ENCODE data around the gene LMX1B.
A peak's percentile ranks its signal among the peaks of the same experiment; 100 is the strongest.
"Not testable (repeated sequence)": the region's sequence is repeated elsewhere in the genome, so short reads cannot be mapped to it uniquely, and the experiment has no call there.

Gene LMX1B

DNA sequence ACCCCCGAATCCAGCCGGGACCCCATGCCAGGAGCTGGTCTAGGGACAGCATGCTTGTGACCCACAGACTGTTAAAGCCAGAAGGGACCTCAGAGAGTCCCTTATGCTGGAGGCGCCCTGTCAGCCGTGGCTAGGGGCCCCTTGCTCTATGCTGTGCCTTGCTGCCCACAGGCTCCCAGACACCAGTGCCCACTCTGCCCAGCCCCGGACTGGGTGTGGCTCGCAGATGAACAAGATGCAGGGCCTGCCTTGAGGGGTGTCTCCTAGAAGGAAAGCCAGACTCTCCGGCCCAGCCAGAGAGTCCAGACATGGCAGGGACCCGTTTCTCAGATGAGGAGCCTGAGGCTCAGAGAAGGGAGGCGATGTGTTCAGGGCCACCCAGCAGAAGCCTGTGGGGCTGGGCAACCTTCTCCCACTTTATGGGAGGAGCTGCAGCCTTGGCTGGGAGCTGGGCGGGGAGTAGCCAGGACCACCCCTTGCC is 85.7 kb downstream of the LMX1B start:
- no peak for DNase-seq

GRCh38 chr9:126700296-126700695 is 86.6 kb downstream of the LMX1B start:
- DNase-seq: no peak

GRCh38 chr9:126700903-126701812 is 87.4 kb downstream of the LMX1B start:
- no peak for DNase-seq

DNA sequence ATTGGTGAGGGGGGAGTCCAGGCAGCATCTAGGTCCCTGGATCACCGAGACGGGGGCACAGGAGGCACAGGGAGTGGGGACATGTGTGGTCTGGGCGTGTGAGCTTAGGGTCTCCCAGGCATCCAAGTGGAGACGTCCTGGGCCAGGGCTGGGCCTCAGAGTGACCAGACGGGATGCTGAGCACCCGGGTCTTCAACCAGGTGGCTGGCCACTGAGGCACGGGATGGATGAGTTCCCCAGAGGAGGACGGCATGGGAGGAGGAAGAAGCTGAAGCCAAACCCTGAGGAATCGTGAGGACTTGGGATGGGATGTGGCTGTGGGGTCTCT is 88.0 kb downstream of the LMX1B start:
- no peak for DNase-seq

GRCh38 chr9:126702151-126703001 is 88.6 kb downstream of the LMX1B start:
- no peak for DNase-seq

GRCh38 chr9:126703002-126703865 is 89.5 kb downstream of the LMX1B start:
- DNase-seq: no peak

GRCh38 chr9:126703866-126704156 is 90.1 kb downstream of the LMX1B start:
- no peak for DNase-seq

DNA sequence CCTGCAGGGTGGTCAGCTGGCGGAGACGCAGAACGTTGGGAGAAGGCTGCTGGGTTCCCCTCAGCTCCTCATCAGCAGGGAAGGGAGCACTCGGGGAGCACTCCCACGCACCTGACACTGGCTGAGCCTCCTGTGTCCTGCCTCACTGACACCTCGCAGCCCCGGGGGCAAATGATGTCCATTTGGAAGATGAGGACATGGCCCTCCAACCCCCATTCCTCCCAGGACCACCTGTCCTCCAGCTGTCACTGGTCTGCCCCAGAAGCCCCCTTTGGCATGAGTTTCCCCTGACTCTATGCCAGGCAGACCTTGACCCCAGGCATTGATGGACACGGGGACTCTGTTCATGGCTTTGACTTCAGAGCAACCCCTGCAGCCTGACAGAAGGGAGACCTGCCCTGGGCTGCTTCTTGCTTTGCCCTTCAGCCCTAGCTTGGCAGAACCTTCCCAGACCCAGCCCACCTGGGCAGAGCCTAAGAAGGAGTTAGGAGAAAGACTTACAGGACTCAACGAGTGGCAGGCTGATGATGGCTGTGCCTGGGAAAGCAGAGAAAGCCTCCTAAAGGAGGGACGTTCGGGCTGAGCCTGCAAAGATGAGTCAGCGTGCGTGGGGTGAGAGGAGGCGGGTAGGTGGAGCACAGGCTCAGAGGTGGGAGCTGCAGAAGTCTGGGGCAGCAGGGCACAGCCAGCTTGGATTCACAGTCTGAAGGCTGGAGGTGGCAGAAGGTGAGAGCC is 90.6 kb downstream of the LMX1B start:
- DNase-seq: no peak

DNA sequence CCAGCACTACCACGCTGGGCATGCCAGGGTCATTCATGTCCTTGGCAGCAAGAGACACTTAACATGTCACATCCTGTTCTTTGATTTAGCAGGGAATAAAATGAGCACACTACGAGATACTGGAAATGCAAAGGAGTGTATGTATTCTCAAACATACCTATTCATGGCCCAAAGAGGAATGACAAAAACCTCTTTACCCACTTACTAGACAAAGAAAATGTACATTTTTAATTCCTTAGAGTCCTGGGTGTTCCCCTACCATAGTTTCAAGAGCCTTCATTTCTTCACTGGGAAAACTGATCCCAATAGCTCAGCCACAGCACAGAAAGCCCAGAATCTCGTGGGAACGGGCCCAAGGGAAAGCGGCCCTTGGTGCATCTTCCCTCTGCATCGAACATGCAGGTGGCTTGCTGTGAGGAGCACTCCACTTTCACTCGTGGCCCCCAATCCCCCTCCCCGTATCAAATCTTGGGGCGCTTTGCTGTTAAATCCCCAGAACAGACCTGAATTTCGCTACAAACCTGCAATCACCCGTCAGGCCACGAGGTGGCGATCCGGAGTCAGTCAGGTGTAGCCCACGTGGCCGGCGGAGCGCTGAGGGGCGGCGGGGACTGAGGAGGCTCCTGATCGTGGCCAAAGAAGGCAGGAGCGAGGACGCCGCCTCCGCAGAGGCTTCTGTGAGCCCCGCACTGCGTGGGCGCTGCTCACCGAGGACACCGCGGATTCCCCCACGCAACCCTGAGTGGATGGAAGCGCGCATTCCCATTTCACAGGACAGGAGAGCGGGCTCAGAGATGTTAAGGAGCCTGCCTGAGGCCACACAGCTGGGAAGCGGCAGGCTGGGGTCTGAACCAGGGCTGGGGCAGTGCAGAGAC is 91.4 kb downstream of the LMX1B start:
- peak; percentile 75 for DNase-seq

GRCh38 chr9:126705767-126706697 is 92.3 kb downstream of the LMX1B start:
- peak; percentile 43 for DNase-seq

GRCh38 chr9:126706698-126707053 is 92.9 kb downstream of the LMX1B start:
- no peak for DNase-seq

DNA sequence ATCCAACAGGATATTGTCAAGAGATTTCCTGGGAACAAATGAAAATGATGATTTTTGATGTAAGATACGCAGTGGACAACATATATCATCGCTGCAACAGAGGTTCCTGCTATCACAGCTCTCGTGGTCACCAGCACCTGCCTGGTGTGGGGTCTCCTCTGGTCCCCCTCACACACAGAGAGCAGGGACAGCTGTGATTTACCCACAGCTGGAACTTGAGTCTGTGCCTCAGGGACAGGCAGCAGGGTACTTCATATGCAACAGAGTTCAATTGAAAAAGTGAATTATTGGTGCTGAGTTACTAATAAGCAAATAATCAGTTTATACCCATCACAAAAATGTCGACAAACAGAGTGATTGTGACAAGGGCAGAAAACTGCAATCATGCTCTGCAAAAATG is 93.4 kb downstream of the LMX1B start:
- DNase-seq: no peak

DNA sequence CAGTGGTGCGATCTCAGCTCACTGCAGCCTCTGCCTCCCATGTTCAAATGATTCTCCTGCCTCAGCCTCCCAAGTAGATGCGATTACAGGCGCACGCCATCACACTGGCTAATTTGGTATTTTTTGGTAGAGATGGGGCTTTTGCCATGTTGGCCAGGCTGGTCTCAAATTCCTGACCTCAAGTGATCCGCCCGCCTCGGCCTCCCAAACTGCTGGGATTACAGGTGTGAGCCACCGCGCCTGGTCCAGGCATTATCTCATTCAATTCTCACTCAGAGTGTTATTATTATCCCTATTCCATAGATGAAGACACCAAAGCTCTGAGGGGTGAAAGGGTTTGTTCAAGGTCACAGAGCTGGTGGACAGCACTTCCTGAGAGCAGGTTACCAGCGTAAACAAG is 94.0 kb downstream of the LMX1B start:
- not testable (repeated sequence) for DNase-seq

DNA sequence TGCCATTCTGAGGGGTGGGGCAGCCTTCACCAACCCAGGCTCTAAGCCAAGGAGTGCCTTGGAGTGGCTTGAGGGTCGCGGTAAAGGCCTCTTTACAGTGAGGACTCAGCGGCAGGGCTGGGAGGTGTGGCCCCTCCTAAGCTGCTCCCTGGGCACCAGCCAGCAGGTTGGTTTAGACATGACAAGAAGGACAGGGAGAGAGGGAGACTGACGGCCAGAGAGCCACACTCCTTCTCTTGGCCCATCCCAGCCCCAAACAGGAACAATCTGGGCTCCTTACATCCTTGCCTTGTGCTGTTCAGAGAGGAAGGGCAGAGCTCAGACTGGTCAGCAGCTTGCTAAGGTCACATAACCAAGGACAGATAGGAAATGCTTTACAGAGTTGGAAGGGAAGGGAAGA is 94.5 kb downstream of the LMX1B start:
- DNase-seq: no peak

DNA sequence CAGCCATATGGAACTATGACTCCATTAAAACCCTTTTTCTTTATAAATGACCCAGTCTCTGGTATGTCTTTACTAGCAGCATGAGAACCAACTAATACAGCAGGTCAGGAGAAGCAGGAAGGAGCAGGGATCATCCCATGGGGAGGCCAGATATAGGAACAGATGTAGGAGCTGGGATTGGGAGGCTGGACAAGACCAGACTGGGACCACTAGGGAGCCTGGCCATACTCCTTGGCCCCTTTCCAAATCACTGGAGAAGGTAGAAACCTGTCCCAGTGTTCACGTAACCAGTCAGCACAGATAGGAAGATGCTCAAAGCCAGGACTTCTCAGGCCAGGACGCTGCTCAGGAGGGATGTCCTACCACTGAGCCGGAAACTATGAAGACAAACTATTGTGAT is 95.5 kb downstream of the LMX1B start:
- DNase-seq: no peak

DNA sequence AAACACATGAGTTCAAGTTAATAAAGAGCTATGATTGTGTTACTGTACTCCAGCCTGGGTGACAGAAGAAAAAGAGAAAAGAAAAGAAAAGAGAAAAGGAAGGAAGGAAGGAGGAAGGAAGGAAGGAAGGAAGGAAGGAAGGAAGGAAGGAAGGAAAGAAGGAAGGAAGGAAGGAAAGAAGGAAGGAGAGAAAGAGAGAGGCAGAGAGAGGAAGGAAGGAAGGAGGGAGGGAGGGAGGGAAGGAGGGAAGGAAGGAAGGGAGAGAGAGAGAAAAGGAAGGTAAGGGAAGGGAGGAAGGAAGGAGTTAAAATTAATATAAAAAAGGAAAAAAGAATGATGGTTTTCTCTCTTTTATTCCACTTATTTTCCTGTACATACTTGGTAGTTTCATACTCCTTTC is 101.7 kb downstream of the LMX1B start:
- no peak for DNase-seq

DNA sequence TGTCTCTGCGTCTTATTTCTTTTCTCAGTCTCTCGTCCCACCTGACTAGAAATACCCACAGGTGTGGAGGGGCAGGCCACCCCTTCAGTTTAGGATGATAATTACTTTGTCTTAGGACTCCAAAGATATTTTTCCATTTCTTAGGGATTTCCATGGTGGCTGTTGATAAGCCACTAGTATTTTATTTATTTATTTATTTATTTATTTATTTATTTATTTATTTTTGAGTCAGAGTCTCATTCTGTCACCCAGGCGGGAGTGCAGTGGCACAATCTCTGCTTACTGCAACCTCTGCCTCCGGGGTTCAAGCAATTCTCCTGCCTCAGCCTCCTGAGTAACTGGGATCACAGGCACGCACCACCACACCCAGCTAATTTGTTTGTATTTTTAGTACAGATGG is 103.7 kb downstream of the LMX1B start:
- DNase-seq: not testable (repeated sequence)

DNA sequence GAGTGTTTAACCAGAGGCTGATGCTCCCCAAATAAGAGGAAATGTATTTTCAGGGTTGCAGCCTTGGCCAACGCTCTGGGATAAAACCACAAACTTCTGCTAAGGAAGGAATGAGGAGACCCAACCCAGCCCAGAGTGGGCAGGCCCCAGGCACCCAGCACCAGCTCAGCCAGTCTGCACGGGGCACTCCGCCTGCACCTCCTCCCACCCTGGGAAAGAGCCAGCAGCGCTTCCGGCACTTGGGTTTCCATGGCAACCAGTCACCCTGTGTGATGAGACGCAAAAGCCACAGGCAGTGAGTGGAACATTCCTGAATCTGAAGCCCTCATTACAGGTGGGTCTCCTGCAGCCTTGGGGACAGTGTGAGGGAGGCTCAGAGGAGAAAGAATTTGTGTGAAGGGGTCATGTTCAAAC is 105.9 kb downstream of the LMX1B start:
- DNase-seq: peak; percentile 88

DNA sequence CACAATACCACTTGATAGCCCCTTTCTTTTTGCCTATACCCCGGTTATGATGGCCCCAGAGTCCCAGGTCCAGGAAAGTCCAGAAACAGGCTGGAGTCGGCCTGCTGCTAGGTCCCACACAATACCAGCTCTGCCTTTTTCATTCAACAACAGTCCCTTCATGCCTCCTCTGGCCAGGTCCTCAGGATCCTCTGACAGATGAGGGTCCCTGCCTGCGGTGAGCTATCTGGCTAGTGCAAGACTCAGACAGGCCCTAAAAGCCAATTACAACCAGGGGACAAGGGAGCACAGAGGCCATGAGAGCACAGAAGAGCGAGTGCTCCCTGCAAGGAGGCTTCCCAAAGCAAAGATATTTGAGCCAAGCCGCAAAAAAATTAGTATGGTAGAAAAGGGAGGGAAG is 106.3 kb downstream of the LMX1B start:
- DNase-seq: no peak
